DOHH2 (cell line): Measurements from ENCODE around the gene TUBB2B.

ENCODE experiments used
- CTCF ChIP-seq: fragments of 200-600 bp; sonication (generic); IDR thresholded peaks from one replicate; pipeline ENCODE4 v1.5.1; 2014; ENCODE audit warnings: antibody characterized with exemption, mild to moderate bottlenecking, low read depth, low read length; ENCODE audit not compliant: poor library complexity, severe bottlenecking
- EZH2phosphoT487 ChIP-seq: fragments of 200-600 bp; sonication (generic); IDR thresholded peaks from 2 replicates; pipeline ENCODE4 v1.6.1; 2017; ENCODE audit warnings: borderline replicate concordance, mild to moderate bottlenecking, antibody characterized with exemption, low read length, moderate library complexity, mixed read lengths

- TF ChIP-seq CTCF (no peak), EZH2phosphoT487 (no peak)
Measured at GRCh38 chr6:3263096-3263495, 35.6 kb upstream of the TUBB2B start.
